Measurements from ENCODE around the gene CFB. TPM values are rescaled to one million over a fixed set of nuclear protein-coding genes. Genes with fewer than 3 reads are reported as not detected.
"Not testable (repeated sequence)": the region's sequence is repeated elsewhere in the genome, so short reads cannot be mapped to it uniquely, and the experiment has no call there.

Gene CFB
- total RNA-seq, 1 donor from 2014 or later, result 1,916 TPM

DNA sequence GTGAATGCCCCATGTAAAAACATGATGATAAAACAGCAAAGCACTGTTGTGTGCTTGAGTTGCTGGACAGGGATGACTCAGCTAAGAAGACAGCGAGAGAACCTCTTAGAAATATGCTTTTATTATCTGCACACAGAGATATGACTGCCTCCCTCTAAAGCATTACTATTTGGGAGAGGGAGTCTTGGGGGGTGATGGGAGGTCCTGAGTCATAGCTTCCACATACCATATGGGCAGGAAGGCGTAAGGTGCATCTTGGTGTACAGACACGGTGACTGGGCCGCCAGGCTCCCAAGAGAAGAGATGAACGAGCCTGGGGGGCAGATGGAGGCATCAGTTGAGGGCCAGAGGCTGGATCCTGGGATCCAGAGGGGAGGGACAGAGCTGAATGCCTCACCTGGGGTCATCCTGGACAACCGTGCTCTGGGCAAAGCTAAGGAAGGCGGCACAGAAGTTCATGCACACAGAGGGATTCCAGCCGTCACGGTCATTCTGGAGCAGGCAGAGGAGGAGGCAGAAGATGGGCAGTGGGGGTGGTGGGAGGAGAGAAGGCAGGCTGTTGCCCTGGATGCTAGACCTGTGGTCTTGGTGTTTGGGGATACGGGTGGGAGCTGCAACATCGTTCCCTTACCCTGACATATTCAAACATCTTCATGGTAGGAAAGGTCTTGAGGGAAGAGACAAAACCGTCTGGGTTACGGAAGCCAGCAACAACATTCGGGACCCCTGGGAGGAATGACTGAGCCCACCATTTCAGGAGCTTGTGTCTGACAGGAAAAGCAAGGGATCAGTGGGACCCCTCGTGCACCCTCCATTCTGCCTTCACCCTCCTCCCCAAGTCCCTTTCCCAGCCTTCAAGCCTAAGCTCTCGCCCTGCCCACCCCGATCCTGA is 24.1 kb downstream of the CFB start:
- no peak for ATAC-seq
- DNase-seq (ENCODE audit: low spot score), result no peak

DNA sequence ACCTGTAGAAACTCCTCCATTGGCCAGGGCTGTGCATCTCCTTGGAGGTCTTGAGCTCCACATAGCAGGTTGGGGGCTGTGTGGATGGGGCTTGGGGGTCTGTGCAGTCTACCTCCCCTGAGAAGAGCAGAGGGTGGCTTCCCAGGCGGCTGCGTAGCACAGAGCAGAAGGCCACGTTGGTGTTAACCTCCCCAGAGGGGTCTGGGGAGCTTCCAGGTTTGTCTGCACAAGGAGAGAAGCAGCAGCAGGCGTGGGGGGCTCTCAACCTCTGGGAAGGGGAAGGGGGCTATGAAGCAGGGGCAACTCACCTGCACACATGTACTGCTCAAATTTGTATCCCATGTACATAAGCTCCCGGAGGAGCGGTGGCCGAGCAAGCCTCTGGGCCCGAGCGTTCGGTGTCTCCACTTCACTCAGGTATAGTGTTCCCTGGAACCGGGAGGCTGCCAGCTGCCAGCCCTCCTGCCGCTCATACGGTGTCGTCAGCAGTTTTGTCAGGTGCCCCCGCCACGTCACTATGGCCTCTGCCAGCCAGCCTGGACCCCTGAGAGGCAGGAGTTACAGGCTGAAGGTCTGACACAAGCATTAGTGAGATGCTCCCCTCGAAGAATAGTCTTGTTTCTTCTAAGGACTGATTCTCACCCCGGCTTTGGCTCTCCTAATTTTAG is 24.8 kb downstream of the CFB start:
- peak; percentile 44 for ATAC-seq

DNA sequence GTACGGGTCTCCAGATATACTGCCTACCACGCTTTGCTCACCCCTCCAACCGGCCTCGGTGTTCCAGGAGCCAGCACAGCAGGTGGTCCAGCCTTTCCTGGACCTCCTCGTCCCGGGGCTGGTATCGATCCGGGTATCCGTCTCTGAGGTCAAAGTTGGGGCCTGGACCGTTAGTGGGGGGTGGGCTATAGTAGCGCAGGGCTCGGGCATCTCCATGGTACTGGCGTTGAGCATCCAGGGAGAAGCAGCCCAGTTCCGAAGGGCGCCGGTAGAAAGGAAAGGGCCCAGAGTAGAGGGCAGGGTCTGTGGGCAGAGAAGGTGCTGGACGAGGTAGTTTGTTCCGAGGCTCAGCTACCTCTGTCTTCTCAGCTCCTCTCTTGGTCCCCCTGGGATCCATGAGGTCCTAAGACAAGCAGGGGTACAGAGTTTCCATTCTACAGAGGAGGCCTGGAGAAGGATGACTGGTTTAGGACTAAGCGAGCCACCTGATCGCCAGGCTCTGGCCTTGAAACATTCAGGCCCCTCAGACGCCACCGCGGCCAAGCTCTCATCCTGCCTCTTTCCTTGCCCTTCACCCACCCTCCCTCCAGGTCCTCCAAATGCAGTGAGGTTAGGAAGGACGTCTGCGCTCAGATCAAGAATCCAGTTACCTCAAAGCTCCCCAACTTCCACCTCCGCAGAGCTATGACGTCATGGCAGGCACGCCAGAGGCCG is 25.5 kb downstream of the CFB start:
- DNase-seq (ENCODE audit: low spot score) (no peak), ATAC-seq (peak; percentile 8)

More for the DNA sequence above, 24.8 kb downstream of the CFB start:
- DNase-seq (ENCODE audit: low spot score), result peak; percentile 67

DNA sequence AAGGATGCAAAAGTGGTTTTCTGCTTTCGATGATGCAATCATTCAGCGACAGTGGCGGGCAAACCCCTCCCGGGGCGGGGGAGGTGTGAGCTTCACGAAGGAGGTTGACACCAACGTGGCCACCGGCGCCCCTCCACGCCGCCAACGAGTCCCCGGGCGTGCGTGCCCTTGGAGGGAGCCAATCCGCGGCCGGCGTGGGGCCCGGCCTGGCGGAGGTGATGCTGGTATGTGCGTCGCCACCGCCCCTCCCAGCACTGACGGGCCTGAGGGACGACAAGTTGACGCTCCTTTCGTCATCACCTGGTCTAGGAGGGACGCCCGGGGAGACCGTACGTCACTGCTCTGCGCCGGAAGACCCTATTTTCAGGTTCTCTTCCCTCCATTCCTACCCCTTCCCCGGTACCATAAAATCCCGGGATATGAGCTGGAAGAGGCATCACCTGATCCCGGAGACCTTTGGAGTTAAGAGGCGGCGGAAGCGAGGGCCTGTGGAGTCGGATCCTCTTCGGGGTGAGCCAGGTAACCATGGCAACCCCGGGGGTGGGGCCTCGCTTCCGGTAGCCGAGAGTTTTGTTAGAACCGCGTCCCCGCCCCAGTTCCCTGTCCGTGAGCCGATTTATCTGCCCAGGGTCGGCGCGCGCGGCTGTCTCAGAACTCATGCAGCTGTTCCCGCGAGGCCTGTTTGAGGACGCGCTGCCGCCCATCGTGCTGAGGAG is 26.3 kb downstream of the CFB start, which contains the start of gene DXO:
DXO (minus strand) TSS at position 146 of the 716 bp plus-strand sequence. CDS start 463 bp downstream, outside the sequence.
- peak; percentile 95 for DNase-seq (ENCODE audit: low spot score)
- peak; percentile 81 for ATAC-seq

DNA sequence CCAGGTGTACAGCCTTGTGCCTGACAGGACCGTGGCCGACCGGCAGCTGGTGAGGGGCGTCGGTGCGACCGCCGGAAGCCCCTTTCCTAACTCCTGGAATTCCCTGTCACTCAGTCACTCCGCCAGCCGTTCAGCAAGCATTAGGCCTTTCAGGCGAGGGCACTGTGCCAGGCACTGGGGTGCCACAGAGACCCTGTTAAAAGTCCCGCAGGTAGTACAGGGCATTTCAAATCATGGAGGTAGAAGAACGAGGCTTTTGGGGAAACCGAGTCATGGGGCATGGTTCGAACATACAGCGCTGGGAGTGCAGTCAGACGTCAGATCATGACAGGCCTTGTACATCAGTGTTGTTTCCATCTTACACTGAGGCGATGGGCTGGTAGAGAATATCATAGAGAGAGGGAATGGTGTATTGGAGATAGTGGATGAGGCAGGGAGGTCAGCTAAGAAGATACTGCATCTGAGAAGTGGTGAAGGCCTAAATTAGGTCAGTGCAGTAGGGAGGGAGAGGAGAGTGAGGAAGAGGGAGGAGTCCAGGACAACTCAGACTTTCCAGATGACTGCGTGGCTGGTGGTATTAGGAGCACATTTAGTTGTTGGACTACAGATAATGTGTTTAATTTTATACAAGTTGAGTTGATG is 26.9 kb downstream of the CFB start:
- no peak for DNase-seq (ENCODE audit: low spot score)
- no peak for ATAC-seq

DNA sequence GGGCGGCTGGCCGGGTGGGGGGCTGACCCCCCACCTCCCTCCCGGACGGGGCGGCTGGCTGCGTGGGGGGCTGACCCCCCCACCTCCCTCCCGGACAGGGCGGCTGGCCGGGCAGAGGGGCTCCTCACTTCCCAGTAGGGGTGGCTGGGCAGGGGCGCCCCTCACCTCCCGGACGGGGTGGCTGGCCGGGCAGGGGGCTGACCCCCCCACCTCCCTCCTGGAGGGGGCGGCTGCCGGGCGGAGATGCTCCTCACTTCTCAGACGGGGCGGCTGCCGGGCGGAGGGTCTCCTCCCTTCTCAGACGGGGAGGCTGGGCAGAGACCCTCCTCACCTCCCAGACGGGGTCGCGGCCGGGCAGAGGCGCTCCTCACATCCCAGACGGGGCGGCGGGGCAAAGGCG is 30.2 kb downstream of the CFB start:
- not testable (repeated sequence) for DNase-seq (ENCODE audit: low spot score); ATAC-seq

DNA sequence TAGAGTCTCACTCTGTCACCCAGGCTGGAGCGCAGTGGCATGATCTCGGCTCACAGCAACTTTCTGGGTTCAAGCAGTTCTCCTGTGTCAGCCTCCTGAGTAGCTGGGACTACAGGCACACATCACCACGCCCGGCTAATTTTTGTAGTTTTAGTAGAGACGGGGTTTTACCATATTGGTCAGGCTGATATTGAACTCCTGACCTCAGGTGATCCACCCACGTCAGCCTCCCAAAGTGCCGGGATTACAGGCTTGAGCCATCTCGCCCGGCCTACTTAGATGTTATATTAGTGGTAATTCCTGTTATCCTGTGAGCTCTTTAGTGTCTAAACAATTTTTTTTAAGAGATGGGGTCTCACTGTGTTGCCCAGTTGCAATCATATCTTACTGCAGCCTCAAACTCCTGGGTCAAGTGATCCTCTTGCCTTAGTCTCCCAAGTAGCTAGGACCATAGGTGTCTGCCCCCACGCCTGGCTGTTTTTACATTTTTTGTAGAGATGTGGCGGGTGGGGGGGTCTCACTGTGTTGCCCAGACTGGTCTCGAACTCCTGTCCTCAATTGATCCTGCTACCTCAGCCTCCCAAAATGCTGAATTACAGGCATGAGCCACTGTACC is 32.0 kb downstream of the CFB start:
- no peak for ATAC-seq
- no peak for DNase-seq (ENCODE audit: low spot score)

DNA sequence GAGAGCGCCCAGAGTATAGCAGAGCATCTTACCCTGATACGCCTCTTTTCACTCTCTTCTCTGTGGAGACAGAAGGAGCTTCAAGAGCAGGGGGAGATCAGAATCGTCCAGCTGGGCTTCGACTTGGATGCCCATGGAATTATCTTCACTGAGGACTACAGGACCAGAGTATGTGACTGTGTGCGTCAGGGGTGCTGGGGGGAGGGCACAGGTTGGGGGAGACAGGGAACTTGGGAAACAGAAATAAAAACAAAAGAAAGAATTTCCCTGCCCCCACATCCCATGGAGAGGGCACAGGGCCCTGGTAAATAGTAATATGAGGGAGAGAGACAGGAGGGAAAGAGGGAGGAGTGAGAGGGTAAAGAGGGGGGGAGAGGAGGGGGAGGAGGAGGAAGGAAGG is 32.9 kb downstream of the CFB start:
- peak; percentile 4 for ATAC-seq
- no peak for DNase-seq (ENCODE audit: low spot score)

DNA sequence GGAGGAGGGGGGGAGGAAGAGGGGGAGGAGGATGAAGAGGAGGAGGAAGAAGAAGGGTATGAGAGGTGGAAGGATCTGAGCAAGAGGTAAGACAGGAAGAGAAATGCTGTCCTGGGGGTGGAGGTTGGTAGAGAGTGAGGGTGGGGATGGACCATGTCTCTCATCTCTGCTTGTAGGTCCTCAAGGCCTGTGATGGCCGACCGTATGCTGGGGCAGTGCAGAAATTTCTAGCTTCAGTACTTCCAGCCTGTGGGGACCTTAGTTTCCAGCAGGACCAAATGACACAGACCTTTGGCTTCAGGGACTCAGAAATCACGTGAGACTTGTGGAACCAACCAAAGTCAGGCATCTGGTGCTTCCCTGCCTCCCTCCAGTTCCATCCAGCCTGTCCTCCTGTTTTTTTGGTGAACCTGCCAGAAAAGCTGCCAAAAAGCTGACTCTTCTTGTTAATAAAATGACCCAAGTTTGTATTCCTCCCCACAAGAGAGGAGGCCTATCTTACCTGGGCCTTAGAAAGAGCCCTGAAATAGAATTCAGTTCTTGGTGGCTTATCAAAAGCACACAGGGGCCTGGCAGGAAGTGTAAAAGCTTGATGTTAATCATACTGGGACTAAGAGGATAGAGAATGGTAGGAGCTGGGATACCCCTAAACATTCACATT is 33.5 kb downstream of the CFB start:
- DNase-seq (ENCODE audit: low spot score), result peak; percentile 86
- peak; percentile 63 for ATAC-seq

DNA sequence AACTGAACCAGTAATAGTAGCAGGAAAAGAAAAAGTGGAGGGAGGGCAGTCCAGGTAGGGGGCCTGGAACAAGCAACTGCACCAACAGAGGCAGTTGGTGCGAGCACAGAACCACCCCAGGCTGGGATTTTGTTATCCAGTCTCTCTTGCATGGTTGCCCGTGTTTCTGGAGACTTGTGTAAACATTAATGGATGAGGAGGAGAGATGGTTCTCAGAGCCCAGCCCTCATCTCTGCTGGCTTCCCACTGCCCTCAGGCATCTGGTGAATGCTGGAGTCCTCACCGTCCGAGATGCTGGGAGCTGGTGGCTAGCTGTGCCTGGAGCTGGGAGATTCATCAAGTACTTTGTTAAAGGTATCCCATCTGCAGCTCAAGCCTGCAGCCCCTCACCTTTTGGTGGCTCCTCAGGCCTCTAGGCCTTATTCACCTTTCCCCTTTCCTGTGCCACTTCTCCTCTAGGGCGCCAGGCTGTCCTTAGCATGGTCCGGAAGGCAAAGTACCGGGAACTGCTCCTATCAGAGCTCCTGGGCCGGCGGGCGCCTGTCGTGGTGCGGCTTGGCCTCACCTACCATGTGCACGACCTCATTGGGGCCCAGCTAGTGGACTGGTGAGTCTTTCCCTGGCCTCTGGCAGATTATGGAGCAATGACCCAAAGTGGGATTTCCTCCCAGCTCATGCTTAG is 34.4 kb downstream of the CFB start:
- not testable (repeated sequence) for DNase-seq (ENCODE audit: low spot score); ATAC-seq

DNA sequence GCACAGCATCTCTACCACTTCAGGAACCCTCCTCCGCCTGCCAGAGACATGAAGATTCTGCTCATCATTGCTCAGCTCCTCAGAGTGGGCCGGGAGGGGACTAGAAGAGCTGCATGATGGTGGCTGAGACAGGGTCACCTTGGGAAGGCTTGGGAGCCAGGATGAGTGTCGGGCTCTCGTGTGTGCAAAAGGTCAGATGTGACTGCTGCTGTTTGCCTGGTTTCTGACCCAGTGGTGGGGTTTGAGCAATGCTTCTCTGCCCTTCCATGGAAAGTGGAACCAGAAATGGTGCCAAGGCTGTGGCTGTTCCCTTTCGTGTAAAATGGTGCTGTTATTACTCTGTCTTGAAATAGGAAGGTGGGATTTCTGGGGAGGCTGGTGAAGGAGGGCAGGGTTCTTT is 35.1 kb downstream of the CFB start:
- ATAC-seq, result peak; percentile 54
- DNase-seq (ENCODE audit: low spot score), result not testable (repeated sequence)

DNA sequence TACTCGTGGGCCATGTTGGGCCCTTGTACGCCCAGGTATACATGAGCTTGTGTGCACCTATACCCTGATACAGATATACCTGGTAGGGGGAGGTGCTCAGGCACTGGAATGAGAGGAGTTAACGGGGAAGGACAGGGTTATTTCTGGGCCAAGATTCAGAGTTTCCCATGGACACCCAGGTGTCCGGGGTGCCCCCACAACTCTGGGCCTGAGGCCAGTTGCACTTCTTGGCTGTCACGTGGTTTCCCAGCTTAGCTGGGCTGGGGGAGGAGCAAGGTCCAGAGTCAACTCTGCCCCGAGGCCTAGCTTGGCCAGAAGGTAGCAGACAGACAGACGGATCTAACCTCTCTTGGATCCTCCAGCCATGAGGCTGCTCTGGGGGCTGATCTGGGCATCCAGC is 35.8 kb downstream of the CFB start, which contains the start of gene C4A:
C4A (plus strand) TSS at position 314 of the 400 bp plus-strand sequence; CDS start at position 365, 51 bp downstream.
- not testable (repeated sequence) for DNase-seq (ENCODE audit: low spot score)
- peak; percentile 60 for ATAC-seq

DNA sequence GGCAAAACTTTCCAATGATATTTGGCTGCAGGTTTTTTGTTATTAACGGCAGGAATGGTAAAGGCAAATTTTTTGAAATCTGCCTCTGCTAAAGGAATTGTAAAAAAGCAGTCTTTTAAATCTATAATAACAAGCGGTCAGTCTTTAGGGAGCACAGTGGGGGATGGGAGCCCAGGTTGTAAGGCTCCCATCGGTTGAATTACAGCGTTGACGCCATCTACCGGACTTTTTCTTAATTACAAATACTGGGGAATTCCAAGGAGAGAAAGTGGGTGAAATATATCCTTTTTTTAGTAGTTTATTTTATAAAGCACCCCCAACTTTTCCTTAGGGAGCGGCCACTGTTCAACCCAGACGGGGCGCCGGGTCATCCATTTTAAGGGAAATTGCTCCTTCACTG is 43.5 kb downstream of the CFB start:
- DNase-seq (ENCODE audit: low spot score); ATAC-seq: not testable (repeated sequence)

DNA sequence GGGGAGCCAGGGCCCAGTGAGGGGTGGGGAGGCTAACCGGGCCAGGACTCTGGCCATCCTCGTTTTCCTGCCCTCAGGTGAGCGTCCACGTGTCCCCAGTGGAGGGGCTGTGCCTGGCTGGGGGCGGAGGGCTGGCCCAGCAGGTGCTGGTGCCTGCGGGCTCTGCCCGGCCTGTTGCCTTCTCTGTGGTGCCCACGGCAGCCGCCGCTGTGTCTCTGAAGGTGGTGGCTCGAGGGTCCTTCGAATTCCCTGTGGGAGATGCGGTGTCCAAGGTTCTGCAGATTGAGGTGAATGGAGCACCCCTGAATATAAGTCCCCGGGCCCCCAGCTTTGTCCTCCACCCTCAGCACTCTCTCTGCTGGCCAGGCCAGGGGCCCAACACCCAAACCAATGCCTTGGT is 48.5 kb downstream of the CFB start:
- not testable (repeated sequence) for DNase-seq (ENCODE audit: low spot score)

DNA sequence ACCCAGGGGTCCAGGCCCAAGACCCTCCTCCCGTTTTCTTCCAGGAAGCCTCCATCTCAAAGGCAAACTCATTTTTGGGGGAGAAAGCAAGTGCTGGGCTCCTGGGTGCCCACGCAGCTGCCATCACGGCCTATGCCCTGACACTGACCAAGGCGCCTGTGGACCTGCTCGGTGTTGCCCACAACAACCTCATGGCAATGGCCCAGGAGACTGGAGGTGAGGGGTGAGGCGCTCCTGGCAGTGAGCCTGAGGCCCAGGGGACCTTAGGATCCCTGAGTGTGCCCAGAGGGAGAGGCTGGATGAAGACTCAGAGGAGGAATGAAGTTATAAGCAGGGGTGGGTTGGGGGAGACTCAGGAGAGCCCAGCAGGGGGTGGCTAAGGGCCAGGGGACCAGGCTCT is 50.5 kb downstream of the CFB start:
- DNase-seq (ENCODE audit: low spot score); ATAC-seq: not testable (repeated sequence)

More for the DNA sequence above, 48.5 kb downstream of the CFB start:
- not testable (repeated sequence) for ATAC-seq

All from left lobe of liver (tissue), 2 donors.